ENCODE measurements around the gene SEPTIN6. TPM values are rescaled to one million over a fixed set of nuclear protein-coding genes. Genes with fewer than 3 reads are reported as not detected.

The SEPTIN6 gene
- total and polyA plus RNA-seq, 2 of the 13 experiments (the other 11 are each of a cell fraction or from before 2014, with no cell fraction given) = 21.7 to 38.3 TPM

DNA sequence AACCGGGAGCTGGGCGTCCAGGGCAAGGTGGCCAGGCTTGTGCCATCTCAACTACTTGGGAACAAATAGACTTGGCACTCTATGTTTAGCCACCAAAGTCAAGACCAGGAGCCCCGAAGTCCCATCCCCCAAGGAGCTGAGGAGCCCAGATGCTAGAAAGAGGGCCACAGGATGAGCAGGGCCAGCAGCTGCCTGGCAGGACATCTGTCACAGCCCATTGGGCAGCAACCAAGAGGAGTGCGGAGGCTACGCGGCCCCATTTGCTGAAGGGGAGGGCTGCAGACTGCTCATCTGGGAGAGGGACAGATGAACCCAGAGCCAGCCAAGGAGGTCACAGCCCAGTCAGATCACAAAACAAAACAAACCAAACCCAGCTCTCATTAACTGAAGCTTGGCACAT lies 42.5 kb upstream of the SEPTIN6 start:
- peaks cover 14% of the 10 kb centered on the region for H3K4me1 ChIP-seq (ENCODE audit: insufficient read depth, low read length)
- no TSS peak for BruUV-seq (replicated peaks)
- WGBS (ENCODE audit: low lambda C conversion rate) = 0% methylated on average over 2 of the region's 6 CpGs
- intact Hi-C loops (cut with micrococcal nuclease; ENCODE audit: unreplicated experiment) = no loop called here
- CTCF ChIA-PET (ENCODE audit: low intra/inter-chr PET ratio, low total read pairs) = no interaction called here
- no peaks in the 10 kb centered on the region for H4K20me1 ChIP-seq (ENCODE audit: insufficient read depth, low read length)
- TF ChIP-seq, protein P1, sequence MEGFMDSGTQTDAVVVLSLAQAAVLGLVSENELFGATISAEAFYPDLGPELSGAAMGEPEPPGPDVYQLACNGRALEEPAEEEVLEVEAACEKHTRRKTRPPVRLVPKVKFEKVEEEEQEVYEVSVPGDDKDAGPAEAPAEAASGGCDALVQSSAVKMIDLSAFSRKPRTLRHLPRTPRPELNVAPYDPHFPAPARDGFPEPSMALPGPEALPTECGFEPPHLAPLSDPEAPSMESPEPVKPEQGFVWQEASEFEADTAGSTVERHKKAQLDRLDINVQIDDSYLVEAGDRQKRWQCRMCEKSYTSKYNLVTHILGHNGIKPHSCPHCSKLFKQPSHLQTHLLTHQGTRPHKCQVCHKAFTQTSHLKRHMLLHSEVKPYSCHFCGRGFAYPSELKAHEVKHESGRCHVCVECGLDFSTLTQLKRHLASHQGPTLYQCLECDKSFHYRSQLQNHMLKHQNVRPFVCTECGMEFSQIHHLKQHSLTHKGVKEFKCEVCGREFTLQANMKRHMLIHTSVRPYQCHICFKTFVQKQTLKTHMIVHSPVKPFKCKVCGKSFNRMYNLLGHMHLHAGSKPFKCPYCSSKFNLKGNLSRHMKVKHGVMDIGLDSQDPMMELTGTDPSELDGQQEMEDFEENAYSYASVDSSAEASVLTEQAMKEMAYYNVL (CRISPR knock-in tag; IDR thresholded peaks at IDR 0.05; ENCODE audit: borderline replicate concordance) = no peak
- TF ChIP-seq, protein P2, sequence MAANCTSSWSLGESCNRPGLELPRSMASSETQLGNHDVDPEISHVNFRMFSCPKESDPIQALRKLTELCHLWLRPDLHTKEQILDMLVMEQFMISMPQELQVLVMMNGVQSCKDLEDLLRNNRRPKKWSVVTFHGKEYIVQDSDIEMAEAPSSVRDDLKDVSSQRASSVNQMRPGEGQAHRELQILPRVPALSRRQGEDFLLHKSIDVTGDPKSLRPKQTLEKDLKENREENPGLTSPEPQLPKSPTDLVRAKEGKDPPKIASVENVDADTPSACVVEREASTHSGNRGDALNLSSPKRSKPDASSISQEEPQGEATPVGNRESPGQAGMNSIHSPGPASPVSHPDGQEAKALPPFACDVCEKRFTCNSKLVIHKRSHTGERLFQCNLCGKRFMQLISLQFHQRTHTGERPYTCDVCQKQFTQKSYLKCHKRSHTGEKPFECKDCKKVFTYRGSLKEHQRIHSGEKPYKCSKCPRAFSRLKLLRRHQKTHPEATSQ (CRISPR knock-in tag; IDR thresholded peaks at IDR 0.05; ENCODE audit: borderline replicate concordance) = no peak
- TF ChIP-seq SNAI1 (CRISPR knock-in tag; IDR thresholded peaks at IDR 0.05; ENCODE audit: borderline replicate concordance) (no peak), PHF8 (CRISPR knock-in tag; IDR thresholded peaks at IDR 0.05) (no peak)
- 0 out of 5 replicates have a peak, but pooled peaks cover 0 to 3% of the 10 kb centered on the region in 2 experiments for H3K27me3 ChIP-seq (ENCODE audit: control insufficient read depth in 1 of 2, insufficient read depth in 2 of 2, low read length in 2 of 2)
- no peak for FAIRE-seq
- H3K79me2 ChIP-seq (ENCODE audit: insufficient read depth, low read length) = no peaks in the 10 kb centered on the region
- in situ Hi-C loops (cut with HindIII; ENCODE audit: extremely low pct_ligation_motif_present, low pct_unique_long_range_greater_than_20kb) = loop anchor here (25.0 kb wide), 1 partner anchor 223 kb away; no protein-coding TSS in a partner anchor
- H3K36me3 ChIP-seq (replicated peaks in 1 of 2; ENCODE audit: control insufficient read depth in 1 of 2, insufficient read depth in 2 of 2, low read length in 2 of 2) = no peaks in the 10 kb centered on the region
- H2AFZ ChIP-seq (ENCODE audit: low read length) = no peak overlapping the region
- no peak overlapping the region for H3K27ac ChIP-seq (ENCODE audit: extremely low read length, insufficient read depth, low read length)
- no peak overlapping the region for H3K9ac ChIP-seq (ENCODE audit: insufficient read depth, low read depth, low read length)
- no peak overlapping the region; a peak in 1 of 6 replicates for H3K4me3 ChIP-seq (replicated peaks in 1 of 3; ENCODE audit: insufficient read depth in 1 of 3, low read depth in 2 of 3, low read length in 3 of 3)
- peak overlapping the region; percentile 47; the same call in 1 of the 2 replicates for H3K4me2 ChIP-seq (ENCODE audit: low read depth, low read length)
- DNase-seq (ENCODE audit: low spot score) = no peak
- peak; percentile 58 for ATAC-seq
- no peaks in the 10 kb centered on the region for H3K9me3 ChIP-seq (ENCODE audit: low read length)
- POLR2A ChIA-PET = interaction anchor here (1.1 kb wide), 1 partner anchor 56 kb away, joined by 3 read pairs; the partner anchor contains the start of gene RPL39

All from HepG2 (cell line).